HL-60 (cell line): Measurements from ENCODE around the gene PLD6.

ENCODE experiments used
- DNase-seq, 2 experiments: peaks; one replicate each; pipeline ENCODE4 v3.0.0-alpha.2; 2010 to 2020; ENCODE audit warnings: low read depth in 1 of 2, low spot score in 1 of 2
- H3K27ac ChIP-seq: fragments of 250-450 bp; sonication (Bioruptor Pico); replicated peaks from 2 replicates; pipeline ENCODE4 v1.5.1; 2020; ENCODE audit warnings: mild to moderate bottlenecking, moderate library complexity
- H3K27me3 ChIP-seq: fragments of 250-450 bp; sonication (Bioruptor Pico); 2 replicates; pipeline ENCODE4 v1.5.1; 2021; ENCODE audit warnings: mild to moderate bottlenecking, moderate library complexity; ENCODE audit not compliant: insufficient read depth, poor library complexity, severe bottlenecking
- H3K4me3 ChIP-seq: replicated peaks from 2 replicates; pipeline ENCODE4 v1.5.1; 2011; ENCODE audit warnings: mild to moderate bottlenecking, control low read depth, low read length; ENCODE audit not compliant: insufficient read depth
- GABPA ChIP-seq: IDR thresholded peaks from 2 replicates; pipeline ENCODE4 v1.6.1; 2012; ENCODE audit warnings: low read depth
- POLR2AphosphoS5 ChIP-seq: IDR thresholded peaks from 2 replicates; pipeline ENCODE4 v1.6.1; 2012; ENCODE audit warnings: low read depth
- REST ChIP-seq: IDR thresholded peaks from 2 replicates; pipeline ENCODE4 v1.6.1; 2012; ENCODE audit warnings: low read depth; ENCODE audit not compliant: insufficient replicate concordance
- SPI1 ChIP-seq: IDR thresholded peaks from 2 replicates; pipeline ENCODE4 v1.6.1; 2012; ENCODE audit warnings: low read depth, mild to moderate bottlenecking, borderline replicate concordance
- TF ChIP-seq, protein P1 (sequence below): IDR thresholded peaks from one replicate; pipeline ENCODE4 v1.5.1; 2011; ENCODE audit warnings: low read length, control low read depth, inconsistent platforms; ENCODE audit not compliant: insufficient read depth

The PLD6 gene

GRCh38 chr17:17235212-17236174 is 29.4 kb upstream of the PLD6 start:
- H3K27ac ChIP-seq: no peak overlapping the region
- DNase-seq: no peak
- peak overlapping the region; percentile 92 for H3K4me3 ChIP-seq
- no peaks in the 10 kb centered on the region for H3K27me3 ChIP-seq
- TF ChIP-seq GABPA: no peak

- TF ChIP-seq, protein P1, sequence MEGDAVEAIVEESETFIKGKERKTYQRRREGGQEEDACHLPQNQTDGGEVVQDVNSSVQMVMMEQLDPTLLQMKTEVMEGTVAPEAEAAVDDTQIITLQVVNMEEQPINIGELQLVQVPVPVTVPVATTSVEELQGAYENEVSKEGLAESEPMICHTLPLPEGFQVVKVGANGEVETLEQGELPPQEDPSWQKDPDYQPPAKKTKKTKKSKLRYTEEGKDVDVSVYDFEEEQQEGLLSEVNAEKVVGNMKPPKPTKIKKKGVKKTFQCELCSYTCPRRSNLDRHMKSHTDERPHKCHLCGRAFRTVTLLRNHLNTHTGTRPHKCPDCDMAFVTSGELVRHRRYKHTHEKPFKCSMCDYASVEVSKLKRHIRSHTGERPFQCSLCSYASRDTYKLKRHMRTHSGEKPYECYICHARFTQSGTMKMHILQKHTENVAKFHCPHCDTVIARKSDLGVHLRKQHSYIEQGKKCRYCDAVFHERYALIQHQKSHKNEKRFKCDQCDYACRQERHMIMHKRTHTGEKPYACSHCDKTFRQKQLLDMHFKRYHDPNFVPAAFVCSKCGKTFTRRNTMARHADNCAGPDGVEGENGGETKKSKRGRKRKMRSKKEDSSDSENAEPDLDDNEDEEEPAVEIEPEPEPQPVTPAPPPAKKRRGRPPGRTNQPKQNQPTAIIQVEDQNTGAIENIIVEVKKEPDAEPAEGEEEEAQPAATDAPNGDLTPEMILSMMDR: no peak
- TF ChIP-seq SPI1: no peak
- TF ChIP-seq GABPA: no peak
- TF ChIP-seq POLR2AphosphoS5: no peak
- TF ChIP-seq REST: no peak
- no peak for DNase-seq
Measured at GRCh38 chr17:17232303-17232621, 26.1 kb upstream of the PLD6 start.

DNA sequence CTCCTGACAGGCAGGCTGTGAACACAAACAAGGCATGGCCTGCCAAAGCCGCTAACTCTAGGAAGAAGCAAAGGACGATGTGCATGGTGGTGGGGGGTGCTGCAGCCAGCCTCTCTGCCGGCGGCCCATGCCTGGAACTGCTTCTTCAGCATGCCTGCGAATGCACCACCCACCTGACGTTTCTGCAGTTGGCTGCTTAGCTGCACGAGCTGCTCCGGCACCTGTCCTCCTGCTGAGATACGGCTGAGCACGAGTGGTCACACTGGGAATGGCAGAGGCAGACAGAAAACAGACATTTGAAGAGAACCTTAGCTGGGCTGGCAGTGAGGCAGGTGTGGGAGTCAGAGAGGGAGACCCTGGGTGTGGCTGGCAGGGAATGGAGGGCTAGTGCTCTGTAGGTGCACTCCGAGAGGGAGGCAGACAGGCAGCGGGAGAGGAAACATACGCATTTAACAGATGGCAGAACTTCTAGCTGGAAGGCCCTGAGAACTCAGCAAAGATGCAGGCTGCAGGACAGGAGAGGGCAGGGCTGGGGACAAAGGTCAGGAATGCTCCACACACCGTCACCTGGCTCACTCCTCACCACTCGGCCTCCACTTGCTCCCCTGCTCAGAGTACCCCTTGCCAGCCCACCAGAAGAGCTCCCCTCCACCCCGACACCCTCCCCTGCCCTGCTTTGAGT is 25.6 kb upstream of the PLD6 start:
- H3K4me3 ChIP-seq: no peak overlapping the region
- no peaks in the 10 kb centered on the region for H3K27me3 ChIP-seq
- no peak for DNase-seq
- H3K27ac ChIP-seq: no peak overlapping the region
- TF ChIP-seq REST: no peak
- no peak for TF ChIP-seq POLR2AphosphoS5
- no peak for TF ChIP-seq SPI1
- TF ChIP-seq GABPA: no peak
- TF ChIP-seq, protein P1: no peak

More at GRCh38 chr17:17232303-17232621, 26.1 kb upstream of the PLD6 start:
- Histone ChIP-seq H3K27me3 (no peaks in the 10 kb centered on the region), H3K4me3 (no peak overlapping the region), H3K27ac (no peak overlapping the region)
